ENCODE results near the gene CHPF.

Gene CHPF

GRCh38 chr2:219519526-219519916, 24.1 kb downstream of the CHPF start:
- Histone ChIP-seq H3K4me3 (replicated peaks; ENCODE audit: insufficient read depth, low read length) (no peak overlapping the region), H3K27me3 (ENCODE audit: insufficient read depth, poor library complexity, severe bottlenecking) (peaks cover 75% of the 10 kb centered on the region), H3K27ac (replicated peaks) (no peak overlapping the region)
- TF ChIP-seq SPI1 (IDR thresholded peaks at IDR 0.05; ENCODE audit: borderline replicate concordance, low read depth) (no peak), REST (IDR thresholded peaks at IDR 0.05; ENCODE audit: insufficient replicate concordance, low read depth) (no peak), POLR2AphosphoS5 (IDR thresholded peaks at IDR 0.05; ENCODE audit: low read depth) (no peak), CTCF (IDR thresholded peaks at IDR 0.05; ENCODE audit: insufficient read depth, low read length) (no peak), GABPA (IDR thresholded peaks at IDR 0.05; ENCODE audit: low read depth) (no peak)
- no peak for DNase-seq (ENCODE audit: low read depth in 1 of 2, low spot score in 1 of 2)

- peaks cover 74% of the 10 kb centered on the region for H3K27me3 ChIP-seq (ENCODE audit: insufficient read depth, poor library complexity, severe bottlenecking)
These were observed 25.4 kb downstream of the CHPF start for GRCh38 chr2:219517954-219518778.

More at GRCh38 chr2:219517954-219518778, 25.4 kb downstream of the CHPF start:
- no peak for DNase-seq (ENCODE audit: low read depth in 1 of 2, low spot score in 1 of 2)
- no peak overlapping the region for H3K4me3 ChIP-seq (replicated peaks; ENCODE audit: insufficient read depth, low read length)
- no peak for TF ChIP-seq CTCF (IDR thresholded peaks at IDR 0.05; ENCODE audit: insufficient read depth, low read length)
- no peak for TF ChIP-seq REST (IDR thresholded peaks at IDR 0.05; ENCODE audit: insufficient replicate concordance, low read depth)
- TF ChIP-seq GABPA (IDR thresholded peaks at IDR 0.05; ENCODE audit: low read depth) = no peak
- no peak for TF ChIP-seq POLR2AphosphoS5 (IDR thresholded peaks at IDR 0.05; ENCODE audit: low read depth)
- TF ChIP-seq SPI1 (IDR thresholded peaks at IDR 0.05; ENCODE audit: borderline replicate concordance, low read depth) = no peak
- H3K27ac ChIP-seq (replicated peaks) = no peak overlapping the region

Measured in HL-60 (cell line).